Measurements from ENCODE around the gene GRAMD1B. TPM values are rescaled to one million over a fixed set of nuclear protein-coding genes. Genes with fewer than 3 reads are reported as not detected.

GRAMD1B gene
- total RNA-seq, 6 experiments from 2014 or later = 1.0 to 2.0 (median 1.5) TPM

DNA sequence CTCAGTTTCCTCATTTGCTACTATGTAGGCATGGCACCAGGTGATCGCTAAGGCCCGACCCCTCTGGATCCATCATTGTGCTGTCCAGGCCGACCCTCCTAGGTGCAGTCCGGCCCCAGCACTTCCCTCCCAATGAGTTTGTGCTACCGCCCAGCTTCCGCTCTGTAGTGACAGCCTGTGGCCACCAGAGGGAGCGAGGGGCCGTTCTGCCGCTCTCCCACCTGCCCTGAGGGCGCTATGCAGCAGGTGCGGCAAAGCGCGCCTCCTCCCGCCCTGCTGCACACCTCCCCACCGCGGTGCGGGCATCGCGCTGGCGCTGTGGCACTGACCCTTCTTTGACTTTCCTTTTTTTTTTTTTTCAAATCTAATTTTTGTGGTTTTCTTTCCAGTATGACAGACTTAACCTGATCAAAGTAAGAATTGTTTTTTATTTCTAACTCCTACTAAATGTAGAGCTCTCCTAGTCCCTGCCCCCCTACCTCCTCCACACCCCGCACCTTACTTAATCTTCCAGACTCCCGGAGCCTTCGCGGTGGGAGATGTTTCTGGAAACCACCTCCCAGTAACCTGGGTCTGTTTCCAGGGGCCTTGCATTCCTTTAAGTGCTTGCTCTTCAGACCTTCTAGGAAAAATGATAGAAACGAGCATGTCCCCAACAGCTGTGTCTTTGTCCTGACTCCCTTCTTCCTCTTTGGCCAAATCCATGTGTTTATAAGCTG, 150.6 kb downstream of the GRAMD1B start:
- no peak overlapping the region for H3K27ac ChIP-seq
- intact Hi-C loops (cut with DNase I) = loop anchor here in 1 of 2 donors (5.0 kb wide), 1 partner anchor 127 kb away; no protein-coding TSS in a partner anchor
- H3K4me1 ChIP-seq = no peaks in the 10 kb centered on the region
- no peaks in the 10 kb centered on the region for H3K36me3 ChIP-seq
- DNase-seq = peak; percentile 73 to 81 (median 75)
- H3K4me3 ChIP-seq = no peak overlapping the region
- no peaks in the 10 kb centered on the region for H3K27me3 ChIP-seq
- H3K9me3 ChIP-seq = no peaks in the 10 kb centered on the region
- ATAC-seq = peak; percentile 92 to 94 (median 94)
- 5% methylated on average over 18 of the region's 25 CpGs for WGBS (ENCODE audit: insufficient coverage, low coverage, low lambda C conversion rate, missing lambda C conversion rate)
- no peak for TF ChIP-seq POLR2A (IDR thresholded peaks at IDR 0.05)
- TF ChIP-seq, protein P1, sequence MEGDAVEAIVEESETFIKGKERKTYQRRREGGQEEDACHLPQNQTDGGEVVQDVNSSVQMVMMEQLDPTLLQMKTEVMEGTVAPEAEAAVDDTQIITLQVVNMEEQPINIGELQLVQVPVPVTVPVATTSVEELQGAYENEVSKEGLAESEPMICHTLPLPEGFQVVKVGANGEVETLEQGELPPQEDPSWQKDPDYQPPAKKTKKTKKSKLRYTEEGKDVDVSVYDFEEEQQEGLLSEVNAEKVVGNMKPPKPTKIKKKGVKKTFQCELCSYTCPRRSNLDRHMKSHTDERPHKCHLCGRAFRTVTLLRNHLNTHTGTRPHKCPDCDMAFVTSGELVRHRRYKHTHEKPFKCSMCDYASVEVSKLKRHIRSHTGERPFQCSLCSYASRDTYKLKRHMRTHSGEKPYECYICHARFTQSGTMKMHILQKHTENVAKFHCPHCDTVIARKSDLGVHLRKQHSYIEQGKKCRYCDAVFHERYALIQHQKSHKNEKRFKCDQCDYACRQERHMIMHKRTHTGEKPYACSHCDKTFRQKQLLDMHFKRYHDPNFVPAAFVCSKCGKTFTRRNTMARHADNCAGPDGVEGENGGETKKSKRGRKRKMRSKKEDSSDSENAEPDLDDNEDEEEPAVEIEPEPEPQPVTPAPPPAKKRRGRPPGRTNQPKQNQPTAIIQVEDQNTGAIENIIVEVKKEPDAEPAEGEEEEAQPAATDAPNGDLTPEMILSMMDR (IDR thresholded peaks at IDR 0.05) = peak; percentile 84 to 95 (median 92)

DNA sequence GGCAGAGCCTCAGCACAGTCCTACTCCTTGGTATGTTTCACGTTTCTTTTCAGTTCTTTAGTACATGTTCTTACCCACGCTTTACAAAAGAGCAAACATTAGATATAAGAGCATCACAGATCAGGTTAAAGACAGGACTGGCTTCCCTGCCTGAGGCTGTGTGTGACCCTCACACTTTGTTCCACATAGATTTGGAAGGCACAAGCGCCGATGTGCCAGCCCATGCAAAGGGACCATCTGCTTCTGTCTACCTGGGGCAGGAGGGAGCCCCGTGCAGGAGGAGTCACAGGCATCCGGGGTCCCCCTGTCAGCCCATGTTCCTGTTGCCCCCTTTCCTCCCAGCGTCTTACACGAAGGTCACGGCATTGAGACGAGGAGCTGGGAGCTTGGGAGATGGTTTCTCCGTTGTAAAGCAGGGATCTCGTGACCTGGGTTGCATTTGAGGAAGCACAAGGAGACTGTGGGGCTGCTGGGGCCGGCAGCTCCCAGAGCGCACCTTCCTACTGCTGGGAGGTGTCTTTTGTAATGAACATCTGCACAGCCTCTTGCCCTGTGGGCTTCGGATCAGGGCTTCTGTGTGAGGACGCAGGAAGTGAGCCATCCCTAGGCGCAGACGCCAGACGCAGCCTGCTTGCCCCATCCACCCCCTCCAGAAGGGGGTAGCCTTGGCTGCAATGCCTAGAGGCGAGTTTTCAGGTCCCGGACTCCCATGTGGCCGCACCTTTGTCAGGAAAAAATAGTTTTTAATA, 151.8 kb downstream of the GRAMD1B start:
- no peaks in the 10 kb centered on the region for H3K9me3 ChIP-seq
- no peak for ATAC-seq
- no peak overlapping the region for H3K4me3 ChIP-seq
- H3K27ac ChIP-seq = no peak overlapping the region
- WGBS (ENCODE audit: insufficient coverage, low coverage, low lambda C conversion rate, missing lambda C conversion rate) = 57% methylated on average over 11 of the region's 22 CpGs
- H3K27me3 ChIP-seq = no peaks in the 10 kb centered on the region
- TF ChIP-seq, protein P1 (IDR thresholded peaks at IDR 0.05) = no peak
- no peak for TF ChIP-seq POLR2A (IDR thresholded peaks at IDR 0.05)
- no peaks in the 10 kb centered on the region for H3K36me3 ChIP-seq
- DNase-seq = no peak
- intact Hi-C loops (cut with DNase I) = loop anchor here in 1 of 2 donors (5.0 kb wide), 1 partner anchor 125 kb away; no protein-coding TSS in a partner anchor
- no peaks in the 10 kb centered on the region for H3K4me1 ChIP-seq

GRCh38 chr11:123582992-123583504, 153.0 kb downstream of the GRAMD1B start:
- H3K4me3 ChIP-seq = no peak overlapping the region
- H3K9me3 ChIP-seq = no peaks in the 10 kb centered on the region
- intact Hi-C loops (cut with DNase I) = loop anchor here in 1 of 2 donors (5.0 kb wide), 1 partner anchor 124 kb away; no protein-coding TSS in a partner anchor
- no peak for ATAC-seq
- no peak overlapping the region for H3K27ac ChIP-seq
- no peak for TF ChIP-seq POLR2A (IDR thresholded peaks at IDR 0.05)
- TF ChIP-seq, protein P1 (IDR thresholded peaks at IDR 0.05) = no peak
- H3K36me3 ChIP-seq = no peaks in the 10 kb centered on the region
- WGBS (ENCODE audit: insufficient coverage, low coverage, low lambda C conversion rate, missing lambda C conversion rate) = 82% methylated on average over 12 of the region's 12 CpGs
- DNase-seq = no peak
- H3K4me1 ChIP-seq = no peaks in the 10 kb centered on the region
- no peaks in the 10 kb centered on the region for H3K27me3 ChIP-seq

- ATAC-seq = no peak
- intact Hi-C loops (cut with DNase I) = loop anchor here in 1 of 2 donors (5.0 kb wide), 1 partner anchor 123 kb away; no protein-coding TSS in a partner anchor
- TF ChIP-seq, protein P1 (IDR thresholded peaks at IDR 0.05) = no peak
Observed at GRCh38 chr11:123584186-123584585, 154.1 kb downstream of the GRAMD1B start.

More at GRCh38 chr11:123584186-123584585, 154.1 kb downstream of the GRAMD1B start:
- Histone ChIP-seq H3K36me3 (no peaks in the 10 kb centered on the region), H3K27ac (no peak overlapping the region), H3K27me3 (no peaks in the 10 kb centered on the region), H3K9me3 (no peaks in the 10 kb centered on the region), H3K4me3 (no peak overlapping the region), H3K4me1 (no peaks in the 10 kb centered on the region)
- 89% methylated on average over 1 of the region's 4 CpGs for WGBS (ENCODE audit: insufficient coverage, low coverage, low lambda C conversion rate, missing lambda C conversion rate)
- no peak for DNase-seq
